Natural killer cell treated with Interleukin-12 subunit alpha and Interleukin-12 subunit beta and Interleukin-15 and Interleukin-18, amount 100 ng/mL, for 72 hours (primary cell): ENCODE measurements around the gene ZFP36L2. TPM values are rescaled to one million over a fixed set of nuclear protein-coding genes. Genes with fewer than 3 reads are reported as not detected.

Experiments used
- ATAC-seq, 2 donors: fragments of 150-1000 bp; cut with Tn5 transposase in 1 of 2; sonication (Bioruptor Pico), chemical (Tn5 transposase) in 1 of 2; 2 replicates each; pipeline ENCODE4 v1.10.0; 2021
- DNase-seq: peaks from one replicate; pipeline ENCODE4 v3.0.0; 2022; ENCODE audit warnings: low spot score
- H3K27ac Mint-ChIP-seq, 2 donors: 1 replicate in 1 of 2; 2 replicates in 1 of 2; pipeline ENCODE4 v1.8.0; 2022; ENCODE audit warnings: mixed read lengths in 2 of 2, mild to moderate bottlenecking in 1 of 2, moderate library complexity in 1 of 2
- H3K27me3 Mint-ChIP-seq, 2 donors: 1 replicate in 1 of 2; 2 replicates in 1 of 2; pipeline ENCODE4 v1.8.0; 2022; ENCODE audit warnings: mixed read lengths in 2 of 2
- H3K36me3 Mint-ChIP-seq: one replicate; pipeline ENCODE4 v1.8.0; 2022; ENCODE audit warnings: mixed read lengths
- H3K4me1 Mint-ChIP-seq, 2 donors: 1 replicate in 1 of 2; 2 replicates in 1 of 2; pipeline ENCODE4 v1.8.0; 2022; ENCODE audit warnings: low read depth in 2 of 2, mixed read lengths in 2 of 2, mild to moderate bottlenecking in 1 of 2
- H3K4me3 Mint-ChIP-seq: one replicate; pipeline ENCODE4 v1.8.0; 2022; ENCODE audit warnings: mixed read lengths
- H3K9me3 Mint-ChIP-seq: 2 replicates; pipeline ENCODE4 v1.8.0; 2022; ENCODE audit warnings: mixed read lengths
- total RNA-seq, 2 donors: library from RNA; stranded (reverse); gene quantifications; one replicate each; pipeline ENCODE4 v1.2.3, GENCODE V29; 2022

ZFP36L2 gene
- total RNA-seq, 2 donors from 2014 or later, result 22.3 to 24.7 TPM

DNA sequence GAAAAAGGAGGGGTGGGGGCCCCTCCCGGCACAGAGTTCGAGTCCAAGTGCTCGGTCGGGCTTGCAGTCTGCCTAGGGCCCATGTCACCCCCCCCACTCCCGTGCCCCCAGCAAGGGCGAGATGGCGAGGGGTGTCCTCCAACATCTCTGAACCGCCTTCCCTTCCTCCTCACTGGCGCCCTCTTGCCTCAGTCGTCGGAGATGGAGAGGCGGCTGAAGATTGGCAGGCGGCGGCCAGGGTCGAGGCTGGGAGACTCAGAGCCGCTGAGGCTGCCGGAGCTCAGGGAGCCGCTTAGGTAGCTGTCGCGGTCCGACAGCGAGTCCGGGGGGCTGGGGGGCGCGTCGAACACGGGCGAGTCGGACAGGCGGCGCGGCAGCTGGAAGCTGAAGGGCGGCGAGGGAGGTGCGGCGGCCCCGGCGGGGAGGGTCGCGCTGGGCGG, 2.3 kb downstream of the ZFP36L2 start:
- peak overlapping the region; percentile 90 for H3K4me3 Mint-ChIP-seq
- DNase-seq, result peak; percentile 80
- H3K9me3 Mint-ChIP-seq, result no peaks in the 10 kb centered on the region
- H3K27me3 Mint-ChIP-seq, result no peaks in the 10 kb centered on the region
- peaks cover 4% of the 10 kb centered on the region for H3K36me3 Mint-ChIP-seq
- H3K4me1 Mint-ChIP-seq, result peaks cover 62 to 66% of the 10 kb centered on the region in 2 donors
- ATAC-seq, result peak in 1 of 2 donors; percentile 2
- peak overlapping the region; percentile 60 to 91 for H3K27ac Mint-ChIP-seq

DNA sequence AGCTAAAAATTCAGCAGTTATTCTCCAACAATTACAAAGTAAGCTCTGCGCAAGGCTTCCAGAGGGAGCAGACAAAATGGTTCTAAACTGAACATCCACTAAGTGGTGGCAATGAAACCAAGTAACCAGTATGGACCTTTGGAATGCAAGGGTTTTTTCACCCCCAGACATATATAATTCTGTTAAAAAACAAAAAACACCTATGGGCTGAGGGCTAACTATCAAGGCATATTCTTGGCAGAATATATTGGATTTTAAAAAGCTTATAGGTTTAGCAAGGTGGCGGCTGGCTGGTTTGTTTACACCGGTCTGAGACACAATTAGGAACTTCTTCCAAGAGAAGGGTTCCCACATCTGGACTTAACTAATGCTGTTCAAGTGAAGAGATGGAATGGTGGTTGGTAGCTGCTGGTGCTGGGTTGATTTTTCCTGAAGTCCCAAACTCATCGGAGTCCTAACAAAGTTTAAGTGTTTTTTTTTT, 2.8 kb downstream of the ZFP36L2 start:
- Mint-ChIP-seq H3K27me3 (no peaks in the 10 kb centered on the region), H3K9me3 (no peaks in the 10 kb centered on the region), H3K27ac (peak overlapping the region; percentile 60 to 91), H3K36me3 (peaks cover 4% of the 10 kb centered on the region), H3K4me1 (peaks cover 64 to 67% of the 10 kb centered on the region in 2 donors), H3K4me3 (peak overlapping the region; percentile 90)
- no peak for DNase-seq
- ATAC-seq, result no peak

DNA sequence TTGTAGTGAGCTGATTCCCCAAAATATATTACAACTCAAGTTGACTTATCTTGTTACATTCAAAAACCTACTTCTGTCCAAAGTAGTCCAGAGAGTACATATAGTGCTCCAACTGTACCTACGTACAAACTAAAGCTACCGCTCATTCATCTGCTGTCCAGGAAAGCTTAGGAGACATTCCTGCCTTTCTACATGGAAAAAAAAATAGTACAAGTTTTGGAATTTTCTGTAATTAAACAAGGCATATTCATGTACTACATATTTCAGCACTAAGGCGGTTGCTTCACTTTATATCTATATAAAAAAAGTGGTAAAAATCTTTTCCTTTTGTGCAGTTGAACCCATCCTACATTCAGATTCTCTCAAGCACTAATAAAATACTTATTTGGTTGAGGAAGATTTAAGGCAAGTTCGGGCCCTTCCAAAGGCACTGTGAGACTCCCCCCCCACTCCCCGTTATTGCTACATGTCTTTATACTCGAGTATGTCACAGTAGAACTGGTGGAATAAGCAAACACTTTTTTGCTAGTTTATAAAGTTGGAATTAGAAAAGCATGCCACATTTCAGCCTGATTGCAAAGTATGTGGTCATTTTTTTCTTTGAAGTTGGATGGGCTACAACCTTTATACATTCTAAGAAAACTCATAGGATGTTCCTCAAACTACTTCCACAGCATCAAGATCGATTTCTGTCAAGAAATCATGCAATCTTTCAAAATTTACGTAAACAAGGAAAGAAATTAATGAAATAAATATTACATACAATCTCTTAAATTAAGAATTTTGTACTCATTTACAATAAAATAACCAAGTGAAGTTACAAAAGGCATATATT, 3.7 kb downstream of the ZFP36L2 start:
- H3K4me1 Mint-ChIP-seq, result peaks cover 55 to 62% of the 10 kb centered on the region in 2 donors
- no peaks in the 10 kb centered on the region for H3K9me3 Mint-ChIP-seq
- H3K36me3 Mint-ChIP-seq, result peaks cover 4% of the 10 kb centered on the region
- H3K27ac Mint-ChIP-seq, result peak overlapping the region; percentile 60 to 91
- H3K27me3 Mint-ChIP-seq, result no peaks in the 10 kb centered on the region
- ATAC-seq (no peak), DNase-seq (peak; percentile 51)
- H3K4me3 Mint-ChIP-seq, result peak overlapping the region; percentile 90

DNA sequence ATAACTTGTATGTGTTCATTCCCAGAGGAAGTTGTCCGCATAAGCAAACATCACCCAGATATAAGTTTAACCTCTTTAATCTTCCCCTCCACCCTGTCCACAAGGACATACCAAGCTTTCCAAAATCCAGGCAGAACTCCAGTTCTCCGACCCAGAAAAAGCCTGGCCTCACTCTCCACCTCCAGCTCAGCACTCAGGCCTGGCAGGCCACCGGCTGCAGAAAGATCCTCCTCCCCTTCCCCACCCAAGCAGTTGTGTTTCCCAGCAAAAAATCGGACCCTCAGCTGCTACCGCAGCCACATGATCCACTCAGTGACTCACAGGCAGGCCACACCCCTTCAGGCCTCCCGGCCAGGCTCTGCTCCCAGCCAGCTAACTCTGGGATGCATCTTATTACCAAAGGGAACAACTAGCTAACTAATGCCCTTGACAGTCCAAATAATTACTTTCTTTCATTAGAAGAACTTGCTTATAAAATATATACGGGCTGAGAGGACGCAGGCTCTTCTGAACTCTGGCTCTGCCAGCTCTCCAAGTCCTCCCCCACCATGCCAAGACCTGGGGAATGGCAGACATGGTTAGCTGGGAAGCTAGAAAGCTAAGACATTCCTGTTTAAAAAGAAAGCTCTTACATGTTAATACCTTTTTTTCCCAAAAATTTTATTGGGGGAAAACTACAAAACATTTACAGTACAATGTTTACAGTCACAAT, 4.5 kb downstream of the ZFP36L2 start:
- ATAC-seq, result no peak
- peak; percentile 72 for DNase-seq
- peaks cover 53 to 59% of the 10 kb centered on the region in 2 donors for H3K4me1 Mint-ChIP-seq
- no peaks in the 10 kb centered on the region for H3K27me3 Mint-ChIP-seq
- no peaks in the 10 kb centered on the region for H3K9me3 Mint-ChIP-seq
- H3K4me3 Mint-ChIP-seq, result peak overlapping the region; percentile 90
- peak overlapping the region; percentile 60 to 91 for H3K27ac Mint-ChIP-seq
- H3K36me3 Mint-ChIP-seq, result peaks cover 4% of the 10 kb centered on the region

DNA sequence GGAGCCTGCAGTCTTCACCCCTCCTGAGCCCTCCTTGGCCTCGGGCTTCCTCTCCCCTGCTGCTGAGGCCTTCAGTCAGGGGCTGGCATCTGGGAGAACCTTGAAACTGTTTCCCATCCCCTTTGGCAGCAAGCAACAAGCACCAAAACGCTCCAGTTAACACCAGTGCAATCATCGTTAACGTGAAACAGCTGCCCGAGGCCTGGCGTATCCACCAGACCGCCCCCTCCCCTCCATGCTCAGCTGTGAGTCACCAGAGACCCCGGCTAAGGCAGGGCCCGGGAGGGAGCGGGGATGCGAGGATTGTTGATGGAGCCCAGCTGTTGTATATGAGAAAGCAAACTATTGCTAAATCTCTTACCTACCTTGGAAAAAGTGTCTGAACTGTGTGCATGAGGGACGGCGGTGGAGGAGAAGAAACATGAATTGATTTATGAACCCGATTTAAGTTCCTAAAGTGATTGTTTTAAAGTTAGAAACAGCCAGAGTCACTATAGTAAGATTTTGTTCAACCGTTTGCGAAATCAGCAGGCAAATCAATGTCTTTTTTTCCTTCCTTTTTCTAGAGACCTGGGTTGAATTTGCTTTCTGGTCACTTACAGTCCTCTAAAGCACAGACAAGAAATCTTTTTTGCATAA, 5.2 kb downstream of the ZFP36L2 start:
- Mint-ChIP-seq H3K36me3 (peaks cover 4% of the 10 kb centered on the region), H3K4me1 (peaks cover 53 to 59% of the 10 kb centered on the region in 2 donors), H3K9me3 (no peaks in the 10 kb centered on the region), H3K27me3 (no peaks in the 10 kb centered on the region), H3K27ac (peak overlapping the region; percentile 60 to 91), H3K4me3 (peak overlapping the region; percentile 90)
- no peak for ATAC-seq
- DNase-seq, result no peak

DNA sequence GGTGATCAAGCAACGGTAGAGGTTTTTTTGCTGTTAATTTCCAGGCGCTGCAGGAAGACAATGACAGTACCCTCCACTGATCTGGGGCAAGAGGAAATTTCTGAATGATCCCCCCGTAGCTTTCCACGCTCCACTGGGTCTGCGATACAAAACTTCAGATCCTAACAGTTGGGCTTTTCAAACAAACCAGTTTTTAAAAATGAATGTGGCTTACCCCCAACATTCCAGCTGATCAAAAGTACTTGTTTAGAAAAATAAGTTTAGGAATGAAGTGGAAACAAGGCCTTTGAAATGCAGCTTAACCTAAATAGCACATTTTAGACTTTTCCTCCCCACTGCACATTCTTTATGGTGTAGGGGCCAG, 5.7 kb downstream of the ZFP36L2 start:
- Mint-ChIP-seq H3K36me3 (peaks cover 4% of the 10 kb centered on the region), H3K27ac (peak overlapping the region; percentile 60 to 91), H3K9me3 (no peaks in the 10 kb centered on the region), H3K4me3 (peak overlapping the region; percentile 90), H3K4me1 (peaks cover 49 to 59% of the 10 kb centered on the region in 2 donors), H3K27me3 (no peaks in the 10 kb centered on the region)
- ATAC-seq (no peak), DNase-seq (no peak)

DNA sequence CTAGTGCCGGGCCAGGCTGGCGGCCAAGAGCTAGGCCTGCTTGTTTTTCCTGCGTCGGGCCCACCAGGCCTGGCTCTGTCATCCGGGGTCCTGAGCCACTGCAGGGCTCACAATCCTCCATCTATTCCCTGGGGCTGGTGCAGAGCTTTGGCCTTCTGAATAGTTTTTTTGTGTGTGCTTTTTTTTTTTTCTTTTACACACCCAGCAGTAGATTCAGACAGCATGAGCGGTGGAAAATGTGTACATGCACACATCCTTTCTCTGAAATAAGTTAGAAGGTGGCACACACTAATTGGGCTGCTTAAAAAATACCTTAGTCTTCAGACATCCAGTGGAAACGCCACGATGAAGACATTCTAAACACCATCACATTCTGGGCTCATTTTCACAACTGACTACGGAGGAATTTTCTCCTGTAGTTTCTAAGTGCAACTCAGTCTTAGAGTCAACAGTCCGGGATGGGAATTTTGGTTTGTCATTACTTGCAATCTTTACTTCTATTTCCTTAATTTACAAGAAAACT, 6.1 kb downstream of the ZFP36L2 start:
- Mint-ChIP-seq H3K9me3 (no peaks in the 10 kb centered on the region), H3K27me3 (no peaks in the 10 kb centered on the region), H3K4me3 (peak overlapping the region; percentile 90), H3K36me3 (peaks cover 4% of the 10 kb centered on the region), H3K4me1 (peaks cover 46 to 59% of the 10 kb centered on the region in 2 donors), H3K27ac (peak overlapping the region; percentile 60 to 91)
- ATAC-seq (no peak), DNase-seq (no peak)

DNA sequence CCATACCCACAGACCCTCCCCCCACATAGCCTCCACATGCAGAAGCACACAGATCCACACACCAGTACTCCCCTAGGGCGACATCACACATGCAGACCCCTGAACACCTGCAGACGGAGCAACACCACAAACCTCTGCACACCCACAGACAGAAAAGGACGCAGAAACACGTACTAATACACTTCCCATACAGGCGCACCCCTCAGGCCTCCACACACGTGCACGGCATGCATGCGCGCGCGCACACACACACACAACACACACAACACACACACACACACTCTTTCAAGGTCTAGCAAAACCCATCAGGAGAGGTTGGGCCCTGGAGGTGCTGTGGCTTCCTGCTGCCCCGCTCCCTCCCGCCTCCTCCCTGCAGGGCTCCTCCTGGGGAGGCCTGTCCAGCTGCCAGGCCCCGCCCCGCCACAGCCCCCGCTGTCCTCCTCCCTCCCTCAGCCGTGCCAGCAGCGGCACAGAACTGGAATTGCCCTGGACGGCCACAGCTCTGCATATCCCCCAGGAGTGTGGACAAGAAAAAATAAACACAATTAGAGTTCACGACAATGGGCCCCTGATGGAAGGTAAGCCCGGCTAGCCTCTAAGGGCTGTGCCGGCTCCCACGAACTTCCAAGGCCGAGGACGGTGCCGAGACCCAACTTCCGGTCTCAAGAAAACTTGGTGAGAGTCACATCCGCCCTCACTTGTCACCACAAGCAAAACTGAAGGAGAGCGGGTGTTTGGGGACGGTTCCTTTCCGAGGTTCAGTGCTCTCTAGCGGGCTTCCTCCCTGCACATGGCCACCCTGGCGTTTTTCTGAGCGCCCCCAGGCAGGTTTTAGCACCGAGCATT, 6.8 kb downstream of the ZFP36L2 start:
- Mint-ChIP-seq H3K27me3 (no peaks in the 10 kb centered on the region), H3K9me3 (no peaks in the 10 kb centered on the region), H3K4me1 (peaks cover 46 to 59% of the 10 kb centered on the region in 2 donors)

DNA sequence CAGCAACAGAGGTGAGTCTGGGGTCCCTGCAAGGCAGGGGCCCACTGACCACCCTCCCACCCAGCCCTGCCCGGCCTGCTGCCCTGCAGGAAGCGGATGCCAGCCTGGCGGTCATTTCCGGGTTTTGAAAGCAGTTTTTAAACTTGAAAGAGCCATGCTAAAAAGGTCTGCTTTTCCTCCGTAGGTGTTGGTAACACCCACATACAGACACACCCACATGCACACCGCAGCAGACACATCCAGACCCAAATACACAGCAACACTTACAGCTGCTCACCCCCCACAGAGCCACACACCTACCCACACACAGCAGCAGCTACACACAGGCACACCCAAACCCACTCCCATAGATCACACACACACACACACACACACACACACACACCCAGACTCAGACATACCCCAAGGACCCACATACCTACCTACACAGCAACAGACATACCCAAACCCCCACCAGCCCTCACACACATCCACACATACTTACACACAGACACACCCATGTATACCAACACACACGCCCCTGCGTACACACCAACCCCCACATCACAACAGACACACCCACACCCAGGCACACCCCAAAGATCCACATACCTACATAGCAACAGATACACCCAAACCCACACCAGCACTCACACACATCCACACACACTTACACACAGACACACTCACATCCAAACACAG, 7.6 kb downstream of the ZFP36L2 start:
- no peaks in the 10 kb centered on the region for H3K27me3 Mint-ChIP-seq
- H3K27ac Mint-ChIP-seq, result peak overlapping the region; percentile 60 to 91
- peak overlapping the region; percentile 90 for H3K4me3 Mint-ChIP-seq
- peaks cover 42 to 53% of the 10 kb centered on the region in 2 donors for H3K4me1 Mint-ChIP-seq
- peaks cover 4% of the 10 kb centered on the region for H3K36me3 Mint-ChIP-seq
- DNase-seq (peak; percentile 82), ATAC-seq (peak; percentile 82 to 85)
- H3K9me3 Mint-ChIP-seq, result no peaks in the 10 kb centered on the region

More for the DNA sequence above, 6.8 kb downstream of the ZFP36L2 start:
- peak overlapping the region; percentile 60 to 91 for H3K27ac Mint-ChIP-seq
- H3K36me3 Mint-ChIP-seq, result peaks cover 4% of the 10 kb centered on the region
- DNase-seq (peak; percentile 86), ATAC-seq (peak; percentile 70 to 81)
- peak overlapping the region; percentile 90 for H3K4me3 Mint-ChIP-seq

DNA sequence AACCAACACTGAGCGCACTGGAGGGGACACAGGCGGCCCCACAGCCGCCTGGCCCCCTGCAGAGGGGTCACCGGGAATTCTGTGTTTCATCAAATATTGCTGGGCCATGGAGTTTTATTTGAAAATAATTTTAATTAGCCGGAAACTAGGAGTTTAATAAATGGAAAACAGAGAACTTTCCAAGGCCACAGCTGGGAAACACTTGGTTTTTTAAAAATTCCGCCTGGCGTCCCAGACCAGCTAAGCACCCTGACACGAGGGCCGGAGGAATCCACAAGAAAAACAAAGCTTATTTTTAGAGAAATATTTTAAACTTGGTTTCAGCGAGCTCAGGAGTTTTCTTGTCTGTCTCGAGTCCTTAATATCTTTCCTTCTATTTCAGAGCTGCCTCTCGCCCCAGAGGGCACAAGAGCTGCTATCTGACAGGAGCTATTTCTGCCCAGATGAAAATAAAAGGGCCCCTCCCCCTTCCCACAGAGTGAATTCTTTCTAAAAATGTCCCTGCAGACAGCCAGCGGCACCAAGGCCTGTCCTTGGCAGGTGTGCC, 8.2 kb downstream of the ZFP36L2 start:
- H3K4me1 Mint-ChIP-seq, result peaks cover 39 to 48% of the 10 kb centered on the region in 2 donors
- no peak for DNase-seq
- H3K36me3 Mint-ChIP-seq, result no peaks in the 10 kb centered on the region
- ATAC-seq, result no peak
- H3K27ac Mint-ChIP-seq, result peak overlapping the region; percentile 78 to 91
- peak overlapping the region; percentile 90 for H3K4me3 Mint-ChIP-seq
- H3K9me3 Mint-ChIP-seq, result no peaks in the 10 kb centered on the region
- no peaks in the 10 kb centered on the region for H3K27me3 Mint-ChIP-seq

DNA sequence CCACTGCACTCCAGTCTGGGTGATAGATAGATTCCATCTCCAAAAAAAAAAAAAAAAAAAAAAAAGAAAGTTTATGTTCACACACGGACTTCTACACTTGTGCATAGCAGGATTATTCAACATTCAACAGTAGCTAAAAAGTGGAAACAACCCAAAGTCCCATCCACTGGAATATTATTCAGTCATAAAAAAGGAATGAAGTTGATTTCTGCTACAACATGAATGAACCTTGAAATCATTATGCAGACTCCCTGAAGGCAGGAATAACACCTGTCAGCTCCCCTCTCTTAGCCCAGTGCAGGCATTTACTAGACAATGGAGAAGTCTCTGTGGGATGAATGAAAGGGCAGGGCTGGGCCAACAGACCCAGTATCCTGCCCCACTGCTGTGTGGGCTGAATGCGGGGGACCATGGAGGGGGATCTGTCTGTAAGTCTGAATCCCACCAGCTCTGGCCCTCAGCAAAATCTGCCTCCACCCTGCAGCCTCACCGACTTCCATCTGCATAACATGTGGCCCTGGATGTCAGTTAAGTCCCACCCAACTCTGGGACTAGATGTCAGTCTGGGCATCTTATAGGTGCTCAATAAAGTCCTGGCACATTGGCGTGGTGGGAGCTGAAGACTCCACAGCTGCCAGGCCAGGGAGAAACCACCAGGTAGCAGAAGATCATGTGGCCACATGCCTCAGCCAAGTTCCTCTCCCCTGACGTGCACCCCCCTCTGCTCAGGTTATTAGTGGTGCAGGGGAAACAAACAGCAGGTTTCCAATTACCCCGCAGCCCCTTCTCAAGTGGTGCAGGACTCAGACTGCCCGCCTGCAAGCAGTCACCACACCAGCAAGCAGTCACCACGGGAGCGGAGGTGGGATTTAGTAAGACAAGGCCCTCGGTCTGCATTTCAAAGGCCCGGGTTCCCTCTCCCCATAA, 8.9 kb downstream of the ZFP36L2 start:
- no peaks in the 10 kb centered on the region for H3K36me3 Mint-ChIP-seq
- peak overlapping the region; percentile 78 to 91 for H3K27ac Mint-ChIP-seq
- ATAC-seq (no peak), DNase-seq (no peak)
- peaks cover 42 to 50% of the 10 kb centered on the region in 2 donors for H3K4me1 Mint-ChIP-seq
- H3K27me3 Mint-ChIP-seq, result no peaks in the 10 kb centered on the region
- H3K4me3 Mint-ChIP-seq, result peak overlapping the region; percentile 50
- no peaks in the 10 kb centered on the region for H3K9me3 Mint-ChIP-seq
